Lower leg skin (tissue), 3 donors: ENCODE results near the gene RARRES1.

Experiments
- POLR2A ChIP-seq, 2 donors: fragments of 450-650 bp; IDR thresholded peaks; one replicate each; pipeline ENCODE4 v1.6.1; 2016 to 2017; ENCODE audit warnings: antibody characterized with exemption in 2 of 2, mild to moderate bottlenecking in 1 of 2, moderate library complexity in 1 of 2
- TF ChIP-seq, protein P1 (sequence below), 3 donors: fragments of 450-650 bp; IDR thresholded peaks; one replicate each; pipeline ENCODE4 v1.5.1; 2016; ENCODE audit warnings: antibody characterized with exemption in 3 of 3, mild to moderate bottlenecking in 3 of 3, moderate library complexity in 2 of 3

DNA sequence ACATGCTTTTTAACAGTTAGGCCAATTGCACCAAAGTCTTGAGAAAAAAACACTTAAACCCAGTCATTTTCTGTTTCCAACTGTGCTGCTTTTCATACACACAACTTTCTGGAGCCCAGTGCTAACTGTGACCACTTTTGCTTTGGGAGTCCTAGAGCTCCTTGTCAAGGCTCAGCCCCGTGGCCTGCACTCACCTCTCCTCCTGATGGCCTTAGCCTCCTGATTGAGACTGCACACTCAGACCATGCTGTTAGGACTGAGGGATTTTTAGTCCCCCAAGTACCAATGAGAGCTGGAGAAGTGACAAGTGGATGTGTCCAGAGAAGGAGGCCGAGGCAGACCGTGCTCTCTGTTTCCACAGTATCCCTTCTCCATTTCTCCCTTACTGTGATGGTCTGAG lies 15.2 kb upstream of the RARRES1 start:
- TF ChIP-seq POLR2A (IDR thresholded peaks at IDR 0.05) = no peak
- TF ChIP-seq, protein P1, sequence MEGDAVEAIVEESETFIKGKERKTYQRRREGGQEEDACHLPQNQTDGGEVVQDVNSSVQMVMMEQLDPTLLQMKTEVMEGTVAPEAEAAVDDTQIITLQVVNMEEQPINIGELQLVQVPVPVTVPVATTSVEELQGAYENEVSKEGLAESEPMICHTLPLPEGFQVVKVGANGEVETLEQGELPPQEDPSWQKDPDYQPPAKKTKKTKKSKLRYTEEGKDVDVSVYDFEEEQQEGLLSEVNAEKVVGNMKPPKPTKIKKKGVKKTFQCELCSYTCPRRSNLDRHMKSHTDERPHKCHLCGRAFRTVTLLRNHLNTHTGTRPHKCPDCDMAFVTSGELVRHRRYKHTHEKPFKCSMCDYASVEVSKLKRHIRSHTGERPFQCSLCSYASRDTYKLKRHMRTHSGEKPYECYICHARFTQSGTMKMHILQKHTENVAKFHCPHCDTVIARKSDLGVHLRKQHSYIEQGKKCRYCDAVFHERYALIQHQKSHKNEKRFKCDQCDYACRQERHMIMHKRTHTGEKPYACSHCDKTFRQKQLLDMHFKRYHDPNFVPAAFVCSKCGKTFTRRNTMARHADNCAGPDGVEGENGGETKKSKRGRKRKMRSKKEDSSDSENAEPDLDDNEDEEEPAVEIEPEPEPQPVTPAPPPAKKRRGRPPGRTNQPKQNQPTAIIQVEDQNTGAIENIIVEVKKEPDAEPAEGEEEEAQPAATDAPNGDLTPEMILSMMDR (IDR thresholded peaks at IDR 0.05) = no peak
